ENCODE data around the gene C19orf81. TPM values are rescaled to one million over a fixed set of nuclear protein-coding genes. Genes with fewer than 3 reads are reported as not detected.
A peak's percentile ranks its signal among the peaks of the same experiment; 100 is the strongest.

The C19orf81 gene
- total RNA-seq, 1 donor from 2014 or later = not detected

GRCh38 chr19:50708179-50708879, 59.1 kb downstream of the C19orf81 start:
- H3K4me3 ChIP-seq (ENCODE audit: low read depth, low read length) = no peak overlapping the region
- TF ChIP-seq CTCF (IDR thresholded peaks at IDR 0.05; ENCODE audit: insufficient read depth, low read length, severe bottlenecking) = no peak
- no peaks in the 10 kb centered on the region for H3K36me3 ChIP-seq (ENCODE audit: control insufficient read depth, insufficient read depth, low read length)
- H3K27me3 ChIP-seq (ENCODE audit: control insufficient read depth, insufficient read depth, low read length) = no peaks in the 10 kb centered on the region
- FAIRE-seq (peak; percentile 58), DNase-seq (ENCODE audit: low read depth) (no peak)

Other genes with a start within 250 kb of the C19orf81 start
- not detected in 2 replicates for gene SPIB, start 230.5 kb upstream of the C19orf81 start, total RNA-seq
- gene MYBPC2, start 216.6 kb upstream of the C19orf81 start, total RNA-seq = not detected in 2 replicates
- 24.7 and 37.1 TPM in 2 replicates for gene EMC10, start 172.9 kb upstream of the C19orf81 start, total RNA-seq
- gene GARIN5A, start 172.6 kb upstream of the C19orf81 start, total RNA-seq = 0.51 and 0.79 TPM in 2 replicates
- gene JOSD2, start 138.3 kb upstream of the C19orf81 start, total RNA-seq = 10.5 and 29.3 TPM in 2 replicates
- not detected in 2 replicates for gene ASPDH, start 135.5 kb upstream of the C19orf81 start, total RNA-seq
- not detected in 2 replicates for gene LRRC4B, start 81.0 kb upstream of the C19orf81 start, total RNA-seq
- not detected in 2 replicates for gene SYT3, start 9.6 kb upstream of the C19orf81 start, total RNA-seq
- under 0.01 TPM in 1 of 2 replicates, not detected in the other for gene SHANK1, start 70.4 kb downstream of the C19orf81 start, total RNA-seq
- 0.26 TPM in 2 replicates for gene CLEC11A, start 73.9 kb downstream of the C19orf81 start, total RNA-seq
- gene GPR32, start 121.0 kb downstream of the C19orf81 start, total RNA-seq = not detected in 2 replicates
- gene ACP4, start 141.0 kb downstream of the C19orf81 start, total RNA-seq = not detected in 2 replicates
- gene KLK1, start 174.3 kb downstream of the C19orf81 start, total RNA-seq = not detected in 2 replicates
- gene KLK15, start 184.1 kb downstream of the C19orf81 start, total RNA-seq = not detected in 2 replicates
- not detected in 2 replicates for gene KLK3, start 205.5 kb downstream of the C19orf81 start, total RNA-seq
- 0.53 TPM in 1 of 2 replicates, not detected in the other for gene KLK2, start 224.0 kb downstream of the C19orf81 start, total RNA-seq